Gastroesophageal sphincter (tissue), 3 donors: ENCODE results near the gene EGR4.

ENCODE experiments used
- POLR2A ChIP-seq, 2 donors: fragments of 450-650 bp; IDR thresholded peaks; one replicate each; pipeline ENCODE4 v1.6.1; 2017; ENCODE audit warnings: antibody characterized with exemption in 2 of 2, mild to moderate bottlenecking in 2 of 2, moderate library complexity in 1 of 2
- TF ChIP-seq, protein P1 (sequence below), 4 experiments: fragments of 200-600 bp in 2 of 4; fragments of 450-650 bp in 2 of 4; sonication (generic) in 1 of 4; IDR thresholded peaks; one replicate each; pipeline ENCODE4 v1.5.1; 2017 to 2019; ENCODE audit warnings: antibody characterized with exemption in 4 of 4, mild to moderate bottlenecking in 2 of 4, moderate library complexity in 2 of 4

DNA sequence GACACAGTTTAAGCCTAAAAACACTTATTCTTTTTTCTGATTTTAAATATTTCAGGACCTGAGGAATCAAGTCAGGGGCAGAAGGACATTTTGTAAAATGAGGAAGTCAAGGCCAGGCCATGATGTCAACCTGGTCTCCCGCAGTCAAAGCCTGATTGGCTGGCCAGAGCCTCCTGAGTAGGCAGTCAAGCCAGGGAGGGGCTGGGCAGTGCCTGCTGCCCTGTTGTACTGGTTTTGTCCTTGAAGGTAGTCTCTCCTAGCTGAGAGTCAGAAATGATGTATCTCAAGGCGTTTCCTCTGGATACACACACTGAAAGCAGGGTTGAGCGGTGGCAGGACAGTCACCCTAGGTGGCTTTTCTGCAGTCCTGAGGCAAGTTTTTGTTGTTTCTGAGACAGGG lies 39.4 kb downstream of the EGR4 start:
- TF ChIP-seq, protein P1, sequence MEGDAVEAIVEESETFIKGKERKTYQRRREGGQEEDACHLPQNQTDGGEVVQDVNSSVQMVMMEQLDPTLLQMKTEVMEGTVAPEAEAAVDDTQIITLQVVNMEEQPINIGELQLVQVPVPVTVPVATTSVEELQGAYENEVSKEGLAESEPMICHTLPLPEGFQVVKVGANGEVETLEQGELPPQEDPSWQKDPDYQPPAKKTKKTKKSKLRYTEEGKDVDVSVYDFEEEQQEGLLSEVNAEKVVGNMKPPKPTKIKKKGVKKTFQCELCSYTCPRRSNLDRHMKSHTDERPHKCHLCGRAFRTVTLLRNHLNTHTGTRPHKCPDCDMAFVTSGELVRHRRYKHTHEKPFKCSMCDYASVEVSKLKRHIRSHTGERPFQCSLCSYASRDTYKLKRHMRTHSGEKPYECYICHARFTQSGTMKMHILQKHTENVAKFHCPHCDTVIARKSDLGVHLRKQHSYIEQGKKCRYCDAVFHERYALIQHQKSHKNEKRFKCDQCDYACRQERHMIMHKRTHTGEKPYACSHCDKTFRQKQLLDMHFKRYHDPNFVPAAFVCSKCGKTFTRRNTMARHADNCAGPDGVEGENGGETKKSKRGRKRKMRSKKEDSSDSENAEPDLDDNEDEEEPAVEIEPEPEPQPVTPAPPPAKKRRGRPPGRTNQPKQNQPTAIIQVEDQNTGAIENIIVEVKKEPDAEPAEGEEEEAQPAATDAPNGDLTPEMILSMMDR (IDR thresholded peaks at IDR 0.05), result no peak
- no peak for TF ChIP-seq POLR2A (IDR thresholded peaks at IDR 0.05)
